Upper lobe of right lung (tissue), 1 donor: ENCODE results near the gene SCD5. TPM values are rescaled to one million over a fixed set of nuclear protein-coding genes. Genes with fewer than 3 reads are reported as not detected.

Experiments used
- ATAC-seq: fragments of 200-7000 bp; cut with Tn5 transposase; one replicate; pipeline ENCODE4 v1.9.1; 2020; ENCODE audit warnings: mild to moderate bottlenecking, moderate library complexity
- DNase-seq: peaks from one replicate; pipeline ENCODE4 v3.0.0-alpha.2; 2020
- H3K27ac ChIP-seq: fragments of 200-600 bp; one replicate; pipeline ENCODE4 v1.8.0; 2022
- H3K27me3 ChIP-seq: fragments of 200-600 bp; one replicate; pipeline ENCODE4 v1.8.0; 2022; ENCODE audit warnings: mild to moderate bottlenecking
- H3K36me3 ChIP-seq: fragments of 200-600 bp; one replicate; pipeline ENCODE4 v1.8.0; 2022
- H3K4me1 ChIP-seq: fragments of 200-600 bp; one replicate; pipeline ENCODE4 v1.8.0; 2022
- H3K4me3 ChIP-seq: fragments of 200-600 bp; one replicate; pipeline ENCODE4 v1.8.0; 2022; ENCODE audit warnings: mild to moderate bottlenecking
- H3K9me3 ChIP-seq: fragments of 200-600 bp; one replicate; pipeline ENCODE4 v1.8.0; 2022
- CTCF ChIP-seq: fragments of 200-600 bp; IDR thresholded peaks from one replicate; pipeline ENCODE4 v1.8.0; 2022; ENCODE audit warnings: antibody characterized with exemption
- intact Hi-C: fragments of 100-400 bp; cut with DNase I; formaldehyde crosslinking; loops from one replicate; pipeline ENCODE4 v1.11.0; 2022
- total RNA-seq: library from RNA; stranded (reverse); fragmentation: NEBNext Ultra II Directional; extraction: Animal tissue kit (Norgen Biotek cat#: 25700); gene quantifications from one replicate; pipeline ENCODE4 v1.2.1, GENCODE V29; 2021
- donor health status: DM: no; HTN: yes; CAD: no; lungs with severe emphysema.

SCD5 gene
- total RNA-seq, 1 donor from 2014 or later, result 20.6 TPM

GRCh38 chr4:82593411-82593810 is 205.2 kb downstream of the SCD5 start:
- no peak for ATAC-seq
- H3K27ac ChIP-seq, result no peak overlapping the region
- TF ChIP-seq CTCF, result no peak

GRCh38 chr4:82592639-82593038 is 206.0 kb downstream of the SCD5 start:
- Histone ChIP-seq H3K4me3 (no peak overlapping the region), H3K27me3 (peaks cover 4% of the 10 kb centered on the region), H3K9me3 (no peaks in the 10 kb centered on the region), H3K36me3 (no peaks in the 10 kb centered on the region), H3K4me1 (no peaks in the 10 kb centered on the region), H3K27ac (no peak overlapping the region)
- intact Hi-C loops, result no loop called here
- no peak for TF ChIP-seq CTCF
- DNase-seq (no peak), ATAC-seq (no peak)

More at GRCh38 chr4:82593411-82593810, 205.2 kb downstream of the SCD5 start:
- Histone ChIP-seq H3K4me1 (no peaks in the 10 kb centered on the region), H3K9me3 (no peaks in the 10 kb centered on the region), H3K36me3 (no peaks in the 10 kb centered on the region), H3K4me3 (no peak overlapping the region), H3K27me3 (peaks cover 4% of the 10 kb centered on the region)
- intact Hi-C loops, result no loop called here
- no peak for DNase-seq

- Histone ChIP-seq H3K4me3 (no peak overlapping the region), H3K27me3 (peaks cover 4% of the 10 kb centered on the region), H3K4me1 (no peaks in the 10 kb centered on the region), H3K36me3 (no peaks in the 10 kb centered on the region), H3K27ac (no peak overlapping the region), H3K9me3 (no peaks in the 10 kb centered on the region)
- intact Hi-C loops, result no loop called here
- no peak for DNase-seq
- no peak for TF ChIP-seq CTCF
- no peak for ATAC-seq
These were observed 207.0 kb downstream of the SCD5 start for GRCh38 chr4:82591592-82591991.

GRCh38 chr4:82589756-82590155 is 208.8 kb downstream of the SCD5 start:
- intact Hi-C loops, result no loop called here
- no peak for TF ChIP-seq CTCF

GRCh38 chr4:82588771-82589270 is 209.8 kb downstream of the SCD5 start:
- H3K27me3 ChIP-seq, result no peaks in the 10 kb centered on the region
- H3K4me1 ChIP-seq, result no peaks in the 10 kb centered on the region
- no peaks in the 10 kb centered on the region for H3K36me3 ChIP-seq
- ATAC-seq (no peak), DNase-seq (no peak)
- H3K9me3 ChIP-seq, result no peaks in the 10 kb centered on the region
- no peak overlapping the region for H3K27ac ChIP-seq
- intact Hi-C loops, result no loop called here
- H3K4me3 ChIP-seq, result no peak overlapping the region
- TF ChIP-seq CTCF, result no peak

More at GRCh38 chr4:82589756-82590155, 208.8 kb downstream of the SCD5 start:
- H3K4me3 ChIP-seq, result no peak overlapping the region
- DNase-seq (no peak), ATAC-seq (no peak)
- no peaks in the 10 kb centered on the region for H3K9me3 ChIP-seq
- H3K36me3 ChIP-seq, result no peaks in the 10 kb centered on the region
- H3K27ac ChIP-seq, result no peak overlapping the region
- no peaks in the 10 kb centered on the region for H3K4me1 ChIP-seq
- no peaks in the 10 kb centered on the region for H3K27me3 ChIP-seq
